ENCODE data around the gene RAP1A.

RAP1A gene

DNA sequence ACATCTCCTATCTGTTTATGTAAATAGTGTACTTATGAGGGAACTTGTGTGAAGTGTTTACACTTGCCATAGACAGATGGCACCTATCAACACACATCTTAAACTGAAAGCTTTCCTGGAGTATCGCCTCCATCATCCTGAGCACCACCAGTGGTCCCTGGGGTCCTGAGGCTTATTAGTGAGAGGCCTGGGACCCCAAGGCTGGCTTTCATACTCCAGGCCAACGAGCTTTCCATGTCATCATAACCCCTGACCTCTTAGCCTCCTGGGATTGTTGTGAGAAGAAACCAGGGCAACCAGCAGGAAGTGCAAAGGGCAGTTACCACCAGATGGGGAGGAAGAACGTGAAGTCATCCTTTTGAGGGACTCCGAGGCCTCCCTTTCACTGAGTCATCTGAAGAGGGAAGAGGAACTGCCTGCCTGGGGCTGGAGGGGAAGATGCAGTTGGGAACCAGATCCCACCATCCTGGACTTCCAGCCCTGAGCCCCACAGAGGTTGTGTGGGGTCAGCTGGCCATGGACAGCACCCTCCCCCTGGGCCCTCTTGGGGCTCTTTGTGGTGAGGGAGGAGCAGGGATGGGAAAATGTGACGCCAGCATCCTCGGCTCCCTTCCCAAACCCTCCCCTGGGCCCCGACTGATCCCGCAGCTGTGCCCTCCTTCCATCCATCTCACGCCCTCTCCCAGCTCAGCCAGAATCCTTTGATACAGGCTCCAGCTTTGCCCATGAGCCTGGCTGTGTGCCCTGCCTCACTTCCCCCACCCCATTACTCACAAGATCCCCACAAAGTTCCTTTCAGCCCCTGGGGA lies 113.8 kb downstream of the RAP1A start:
- no peaks in the 10 kb centered on the region for H3K79me2 ChIP-seq (ENCODE audit: control insufficient read depth, low read length)
- H3K36me3 ChIP-seq (ENCODE audit: control insufficient read depth, low read length) = no peaks in the 10 kb centered on the region
- H3K4me2 ChIP-seq (ENCODE audit: low read length) = no peak overlapping the region
- no peaks in the 10 kb centered on the region for H3K9me2 ChIP-seq (replicated peaks; ENCODE audit: control insufficient read depth, low read length)
- peaks cover 20% of the 10 kb centered on the region for H3K4me1 ChIP-seq (ENCODE audit: control insufficient read depth, low read length)
- H3K9me3 ChIP-seq (ENCODE audit: control insufficient read depth, insufficient read depth, low read length) = no peaks in the 10 kb centered on the region
- H4K20me1 ChIP-seq (ENCODE audit: control insufficient read depth, insufficient read depth, low read depth, low read length) = no peaks in the 10 kb centered on the region
- no peak overlapping the region for H3K27ac ChIP-seq (ENCODE audit: low read depth, low read length)
- H3K27me3 ChIP-seq (ENCODE audit: control insufficient read depth, low read length) = no peaks in the 10 kb centered on the region; the same call in 1 of the 2 replicates
- H3F3A ChIP-seq (ENCODE audit: control insufficient read depth, insufficient read depth) = peaks cover 3% of the 10 kb centered on the region; the same call in 1 of the 2 replicates
- H3K4me3 ChIP-seq (ENCODE audit: low read length) = no peak overlapping the region
- no peak for TF ChIP-seq EZH2phosphoT487 (IDR thresholded peaks at IDR 0.05; ENCODE audit: borderline replicate concordance, low read length)
- TF ChIP-seq, protein P1, sequence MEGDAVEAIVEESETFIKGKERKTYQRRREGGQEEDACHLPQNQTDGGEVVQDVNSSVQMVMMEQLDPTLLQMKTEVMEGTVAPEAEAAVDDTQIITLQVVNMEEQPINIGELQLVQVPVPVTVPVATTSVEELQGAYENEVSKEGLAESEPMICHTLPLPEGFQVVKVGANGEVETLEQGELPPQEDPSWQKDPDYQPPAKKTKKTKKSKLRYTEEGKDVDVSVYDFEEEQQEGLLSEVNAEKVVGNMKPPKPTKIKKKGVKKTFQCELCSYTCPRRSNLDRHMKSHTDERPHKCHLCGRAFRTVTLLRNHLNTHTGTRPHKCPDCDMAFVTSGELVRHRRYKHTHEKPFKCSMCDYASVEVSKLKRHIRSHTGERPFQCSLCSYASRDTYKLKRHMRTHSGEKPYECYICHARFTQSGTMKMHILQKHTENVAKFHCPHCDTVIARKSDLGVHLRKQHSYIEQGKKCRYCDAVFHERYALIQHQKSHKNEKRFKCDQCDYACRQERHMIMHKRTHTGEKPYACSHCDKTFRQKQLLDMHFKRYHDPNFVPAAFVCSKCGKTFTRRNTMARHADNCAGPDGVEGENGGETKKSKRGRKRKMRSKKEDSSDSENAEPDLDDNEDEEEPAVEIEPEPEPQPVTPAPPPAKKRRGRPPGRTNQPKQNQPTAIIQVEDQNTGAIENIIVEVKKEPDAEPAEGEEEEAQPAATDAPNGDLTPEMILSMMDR (IDR thresholded peaks at IDR 0.05; ENCODE audit: low read depth, low read length, poor library complexity, severe bottlenecking) = no peak

DNA sequence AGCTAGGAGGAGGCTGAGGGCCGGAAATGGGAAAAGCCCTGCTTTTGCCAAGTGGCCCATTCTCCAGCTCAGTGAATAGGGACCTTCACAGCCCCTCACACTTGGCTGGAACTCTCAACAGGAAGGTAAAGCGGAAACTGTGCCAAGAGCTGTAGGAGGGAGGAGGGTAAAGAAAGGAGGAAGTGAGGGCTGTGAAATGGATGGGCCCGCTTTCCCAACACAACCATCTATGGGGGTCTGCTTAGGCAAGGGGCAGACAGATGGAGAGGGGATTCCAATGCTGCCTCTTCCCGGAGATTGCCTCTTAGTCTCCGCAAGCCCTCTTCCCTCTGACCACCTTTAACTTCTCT lies 114.4 kb downstream of the RAP1A start:
- Histone ChIP-seq H3K36me3 (ENCODE audit: control insufficient read depth, low read length) (no peaks in the 10 kb centered on the region), H4K20me1 (ENCODE audit: control insufficient read depth, insufficient read depth, low read depth, low read length) (no peaks in the 10 kb centered on the region), H3K27ac (ENCODE audit: low read depth, low read length) (no peak overlapping the region), H3F3A (ENCODE audit: control insufficient read depth, insufficient read depth) (peaks cover 3% of the 10 kb centered on the region; the same call in 1 of the 2 replicates), H3K9me3 (ENCODE audit: control insufficient read depth, insufficient read depth, low read length) (no peaks in the 10 kb centered on the region), H3K4me1 (ENCODE audit: control insufficient read depth, low read length) (peaks cover 25% of the 10 kb centered on the region), H3K4me3 (ENCODE audit: low read length) (no peak overlapping the region), H3K27me3 (ENCODE audit: control insufficient read depth, low read length) (no peaks in the 10 kb centered on the region; the same call in 1 of the 2 replicates), H3K4me2 (ENCODE audit: low read length) (no peak overlapping the region), H3K9me2 (replicated peaks; ENCODE audit: control insufficient read depth, low read length) (no peaks in the 10 kb centered on the region), H3K79me2 (ENCODE audit: control insufficient read depth, low read length) (no peaks in the 10 kb centered on the region)
- no peak for TF ChIP-seq EZH2phosphoT487 (IDR thresholded peaks at IDR 0.05; ENCODE audit: borderline replicate concordance, low read length)
- TF ChIP-seq, protein P1 (IDR thresholded peaks at IDR 0.05; ENCODE audit: low read depth, low read length, poor library complexity, severe bottlenecking) = no peak

DNA sequence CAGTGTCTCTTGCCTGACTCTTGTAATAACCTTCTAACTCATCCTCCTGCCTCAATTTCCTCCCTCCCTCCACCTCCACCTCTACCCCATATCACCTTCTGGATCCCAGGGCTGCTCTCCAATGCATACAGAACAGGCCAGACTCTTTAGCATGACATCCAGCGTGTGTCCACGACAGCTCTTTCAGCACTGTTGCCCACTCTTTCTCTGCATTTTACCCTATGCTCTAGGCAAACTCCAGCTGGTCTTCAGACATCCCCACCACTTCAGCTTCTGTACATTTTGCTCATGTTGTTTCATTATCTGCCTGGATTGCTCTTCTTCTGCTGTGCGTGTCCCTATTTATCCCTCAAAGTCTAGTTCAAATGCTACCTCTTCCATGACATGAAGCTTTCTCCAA lies 114.8 kb downstream of the RAP1A start:
- H3K9me2 ChIP-seq (replicated peaks; ENCODE audit: control insufficient read depth, low read length) = no peaks in the 10 kb centered on the region
- H3K9me3 ChIP-seq (ENCODE audit: control insufficient read depth, insufficient read depth, low read length) = no peaks in the 10 kb centered on the region
- H3K36me3 ChIP-seq (ENCODE audit: control insufficient read depth, low read length) = no peaks in the 10 kb centered on the region
- H3K4me2 ChIP-seq (ENCODE audit: low read length) = no peak overlapping the region
- peaks cover 3% of the 10 kb centered on the region; the same call in 1 of the 2 replicates for H3F3A ChIP-seq (ENCODE audit: control insufficient read depth, insufficient read depth)
- no peak overlapping the region for H3K27ac ChIP-seq (ENCODE audit: low read depth, low read length)
- TF ChIP-seq, protein P1 (IDR thresholded peaks at IDR 0.05; ENCODE audit: low read depth, low read length, poor library complexity, severe bottlenecking) = no peak
- TF ChIP-seq EZH2phosphoT487 (IDR thresholded peaks at IDR 0.05; ENCODE audit: borderline replicate concordance, low read length) = no peak
- H3K27me3 ChIP-seq (ENCODE audit: control insufficient read depth, low read length) = peaks cover under 1% of the 10 kb centered on the region
- no peaks in the 10 kb centered on the region for H4K20me1 ChIP-seq (ENCODE audit: control insufficient read depth, insufficient read depth, low read depth, low read length)
- H3K4me3 ChIP-seq (ENCODE audit: low read length) = no peak overlapping the region
- peaks cover 25% of the 10 kb centered on the region for H3K4me1 ChIP-seq (ENCODE audit: control insufficient read depth, low read length)
- no peaks in the 10 kb centered on the region for H3K79me2 ChIP-seq (ENCODE audit: control insufficient read depth, low read length)

All from DOHH2 (cell line).